Glutamatergic neuron (in vitro differentiated cells): ENCODE results near the gene OBP2A. TPM values are rescaled to one million over a fixed set of nuclear protein-coding genes. Genes with fewer than 3 reads are reported as not detected.

ENCODE experiments used
- DNase-seq: peaks from one replicate; pipeline ENCODE4 v3.0.0; 2022
- H3K27ac Mint-ChIP-seq: one replicate; pipeline ENCODE4 v1.8.0; 2020; ENCODE audit warnings: mild to moderate bottlenecking, mixed read lengths, inconsistent platforms; ENCODE audit not compliant: unreplicated experiment
- H3K27me3 Mint-ChIP-seq: one replicate; pipeline ENCODE4 v1.8.0; 2020; ENCODE audit warnings: mild to moderate bottlenecking, moderate library complexity, mixed read lengths, inconsistent platforms; ENCODE audit not compliant: unreplicated experiment
- H3K36me3 Mint-ChIP-seq: one replicate; pipeline ENCODE4 v1.8.0; 2020; ENCODE audit warnings: mild to moderate bottlenecking, mixed read lengths, inconsistent platforms; ENCODE audit not compliant: unreplicated experiment
- H3K4me1 Mint-ChIP-seq: one replicate; pipeline ENCODE4 v1.8.0; 2020; ENCODE audit warnings: mild to moderate bottlenecking, low read depth, mixed read lengths, inconsistent platforms; ENCODE audit not compliant: unreplicated experiment
- H3K4me3 Mint-ChIP-seq: one replicate; pipeline ENCODE4 v1.8.0; 2020; ENCODE audit warnings: mild to moderate bottlenecking, mixed read lengths, inconsistent platforms; ENCODE audit not compliant: unreplicated experiment
- H3K9me3 Mint-ChIP-seq: one replicate; pipeline ENCODE4 v1.8.0; 2020; ENCODE audit warnings: mild to moderate bottlenecking, moderate library complexity, mixed read lengths, inconsistent platforms; ENCODE audit not compliant: unreplicated experiment
- CTCF ChIP-seq: fragments of 200-600 bp; sonication (generic); IDR thresholded peaks from one replicate; pipeline ENCODE4 v1.5.0; 2021; ENCODE audit not compliant: partially characterized antibody, unreplicated experiment
- total RNA-seq: library from RNA; stranded (reverse); fragmentation: NEBNext Ultra II Directional; extraction: Animal tissue kit (Norgen Biotek cat#: 25700); gene quantifications from one replicate; pipeline ENCODE4 v1.2.1, GENCODE V29; 2021; ENCODE audit not compliant: unreplicated experiment

OBP2A gene
- total RNA-seq, 1 donor from 2014 or later, result not detected

GRCh38 chr9:135555203-135555602, 9.3 kb downstream of the OBP2A start:
- no peaks in the 10 kb centered on the region for H3K4me1 Mint-ChIP-seq
- H3K27ac Mint-ChIP-seq, result no peak overlapping the region
- H3K36me3 Mint-ChIP-seq, result peaks cover 4% of the 10 kb centered on the region
- peaks cover 4% of the 10 kb centered on the region for H3K9me3 Mint-ChIP-seq
- DNase-seq, result no peak
- no peak overlapping the region for H3K4me3 Mint-ChIP-seq
- peaks cover 13% of the 10 kb centered on the region for H3K27me3 Mint-ChIP-seq
- TF ChIP-seq CTCF, result no peak

- Mint-ChIP-seq H3K4me1 (no peaks in the 10 kb centered on the region), H3K27ac (no peak overlapping the region), H3K36me3 (peaks cover under 1% of the 10 kb centered on the region), H3K27me3 (peaks cover 11% of the 10 kb centered on the region), H3K9me3 (peaks cover 2% of the 10 kb centered on the region), H3K4me3 (no peak overlapping the region)
- DNase-seq, result no peak
- no peak for TF ChIP-seq CTCF
Measured at GRCh38 chr9:135555910-135556309, 10.0 kb downstream of the OBP2A start.

- Mint-ChIP-seq H3K27me3 (peaks cover 15% of the 10 kb centered on the region), H3K9me3 (peaks cover 3% of the 10 kb centered on the region), H3K27ac (no peak overlapping the region), H3K36me3 (no peaks in the 10 kb centered on the region), H3K4me1 (no peaks in the 10 kb centered on the region), H3K4me3 (no peak overlapping the region)
- no peak for TF ChIP-seq CTCF
- no peak for DNase-seq
Measured at GRCh38 chr9:135559606-135560005, 13.7 kb downstream of the OBP2A start.

GRCh38 chr9:135561391-135562234, 15.7 kb downstream of the OBP2A start, which contains the start of gene PAEP:
Gene PAEP, plus strand, starts transcription at chr9:135561756.
- Mint-ChIP-seq H3K27me3 (peaks cover 13% of the 10 kb centered on the region), H3K27ac (no peak within 1 kb of the TSS), H3K4me1 (no peaks in the 10 kb centered on the region), H3K36me3 (no peaks in the 10 kb centered on the region), H3K9me3 (peaks cover 2% of the 10 kb centered on the region), H3K4me3 (no peak within 1 kb of the TSS)
- TF ChIP-seq CTCF, result no peak
- DNase-seq, result no peak

- no peak for TF ChIP-seq CTCF
- Mint-ChIP-seq H3K9me3 (peaks cover 2% of the 10 kb centered on the region), H3K4me3 (no peak overlapping the region), H3K36me3 (no peaks in the 10 kb centered on the region), H3K27ac (no peak overlapping the region), H3K4me1 (no peaks in the 10 kb centered on the region), H3K27me3 (peaks cover 13% of the 10 kb centered on the region)
- DNase-seq, result no peak
Measured at GRCh38 chr9:135562235-135562745, 16.4 kb downstream of the OBP2A start.
